Activated naive CD4-positive, alpha-beta T cell treated with anti-CD3 and anti-CD28 coated beads, Interleukin-2, amount 10 ng/mL, durations not matched to agents 7 days and 5 days (primary cell): ENCODE data around the gene TMEM92.

Source experiments
- CTCF ChIA-PET: fragments of 350-600 bp; sonication (Branson Sonifier 250); formaldehyde crosslinking; loops from one replicate; lab custom pipeline; 2021; ENCODE audit warnings: antibody characterized with exemption; lab: Charles Lee
- DNase-seq: peaks from one replicate; pipeline ENCODE4 v3.0.0-alpha.2; 2020
- H3K27ac Mint-ChIP-seq: one replicate; pipeline ENCODE4 v1.8.0; 2021; ENCODE audit warnings: mild to moderate bottlenecking, moderate library complexity, mixed read lengths
- H3K27me3 Mint-ChIP-seq: one replicate; pipeline ENCODE4 v1.8.0; 2021; ENCODE audit warnings: mild to moderate bottlenecking, mixed read lengths
- H3K36me3 Mint-ChIP-seq: one replicate; pipeline ENCODE4 v1.8.0; 2021; ENCODE audit warnings: mixed read lengths
- H3K4me1 Mint-ChIP-seq: one replicate; pipeline ENCODE4 v1.8.0; 2021; ENCODE audit warnings: mixed read lengths
- H3K4me3 Mint-ChIP-seq: one replicate; pipeline ENCODE4 v1.8.0; 2021; ENCODE audit warnings: mild to moderate bottlenecking, moderate library complexity, mixed read lengths
- H3K9me3 Mint-ChIP-seq: one replicate; pipeline ENCODE4 v1.8.0; 2021; ENCODE audit warnings: mixed read lengths

The TMEM92 gene

GRCh38 chr17:50274142-50274896, at the start of gene TMEM92:
TSS of gene TMEM92 (plus strand) at chr17:50274466. CDS start at chr17:50274502, 36 bp downstream.
- Mint-ChIP-seq H3K4me3 (peak within 1 kb of the TSS; percentile 5), H3K36me3 (no peaks in the 10 kb centered on the region), H3K27ac (no peak within 1 kb of the TSS), H3K4me1 (peaks cover 14% of the 10 kb centered on the region), H3K27me3 (peaks cover 75% of the 10 kb centered on the region), H3K9me3 (no peaks in the 10 kb centered on the region)
- peak; percentile 35 for DNase-seq
- CTCF ChIA-PET, result interaction anchor here (0.9 to 6.7 kb wide), 13 partner anchors 8 to 182 kb away, joined by 3 to 91 read pairs (median 7); partner anchors contain the start of gene COL1A1

DNA sequence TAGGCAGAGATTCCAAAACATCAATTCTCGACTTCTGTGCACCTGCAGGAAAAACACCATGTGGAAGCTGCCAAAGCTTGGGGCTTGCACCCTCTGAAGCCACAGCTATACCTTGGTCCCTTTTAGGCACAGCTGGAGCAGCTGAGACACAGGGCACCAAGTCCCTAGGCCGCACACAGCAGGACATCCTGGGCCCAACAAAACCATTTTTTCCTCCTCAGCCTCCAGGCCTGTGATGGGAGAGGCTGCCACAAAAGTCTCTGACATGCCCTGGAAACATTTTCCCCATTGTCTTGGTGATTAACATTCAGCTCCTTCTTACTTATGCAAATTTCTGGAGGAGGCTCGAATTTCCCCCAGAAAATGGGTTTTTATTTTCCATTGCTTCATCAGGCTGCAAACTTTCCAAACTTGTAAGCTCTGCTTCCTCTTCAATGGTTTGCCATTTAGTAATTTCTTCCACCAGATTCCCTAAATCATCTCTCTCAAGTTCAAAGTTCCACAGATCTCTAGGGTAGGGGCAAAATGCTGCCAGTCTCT, 48.5 kb upstream of the TMEM92 start:
- H3K9me3 Mint-ChIP-seq, result peaks cover 20% of the 10 kb centered on the region
- H3K4me1 Mint-ChIP-seq, result peaks cover 10% of the 10 kb centered on the region
- no peak overlapping the region for H3K4me3 Mint-ChIP-seq
- peaks cover 14% of the 10 kb centered on the region for H3K27me3 Mint-ChIP-seq
- no peak for DNase-seq
- H3K36me3 Mint-ChIP-seq, result no peaks in the 10 kb centered on the region
- CTCF ChIA-PET, result no interaction called here
- no peak overlapping the region for H3K27ac Mint-ChIP-seq

- no peaks in the 10 kb centered on the region for H3K36me3 Mint-ChIP-seq
- no peak overlapping the region for H3K27ac Mint-ChIP-seq
- H3K4me3 Mint-ChIP-seq, result no peak overlapping the region
- H3K9me3 Mint-ChIP-seq, result peaks cover 6% of the 10 kb centered on the region
- CTCF ChIA-PET, result no interaction called here
- no peaks in the 10 kb centered on the region for H3K4me1 Mint-ChIP-seq
- H3K27me3 Mint-ChIP-seq, result peaks cover 40% of the 10 kb centered on the region
- no peak for DNase-seq
Measured at GRCh38 chr17:50234581-50234980, 39.7 kb upstream of the TMEM92 start.

DNA sequence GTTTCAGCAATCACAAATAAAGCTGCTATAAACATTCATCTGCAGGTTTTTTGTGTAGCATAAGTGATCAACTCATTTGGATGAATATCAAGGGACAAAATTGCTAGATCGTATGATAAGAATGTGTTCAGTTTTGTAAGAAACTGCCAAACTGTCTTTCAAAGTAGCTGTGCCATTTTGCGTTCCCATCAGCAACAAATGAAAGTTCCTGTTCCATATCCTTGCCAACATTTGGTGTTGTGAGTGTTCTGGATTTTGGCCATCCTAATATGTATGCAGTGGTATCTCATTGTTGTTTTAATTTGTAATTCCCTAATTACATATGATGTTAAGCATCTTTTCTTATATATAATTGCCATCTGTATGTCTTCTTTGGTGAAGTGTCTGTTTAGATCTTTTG, 36.4 kb upstream of the TMEM92 start:
- Mint-ChIP-seq H3K27ac (no peak overlapping the region), H3K36me3 (no peaks in the 10 kb centered on the region), H3K9me3 (peaks cover 6% of the 10 kb centered on the region), H3K4me1 (no peaks in the 10 kb centered on the region), H3K4me3 (no peak overlapping the region), H3K27me3 (peaks cover 50% of the 10 kb centered on the region)
- CTCF ChIA-PET, result interaction anchor here (0.6 kb wide), 1 partner anchor 266 kb away, joined by 3 read pairs; no protein-coding TSS in a partner anchor
- DNase-seq, result no peak

DNA sequence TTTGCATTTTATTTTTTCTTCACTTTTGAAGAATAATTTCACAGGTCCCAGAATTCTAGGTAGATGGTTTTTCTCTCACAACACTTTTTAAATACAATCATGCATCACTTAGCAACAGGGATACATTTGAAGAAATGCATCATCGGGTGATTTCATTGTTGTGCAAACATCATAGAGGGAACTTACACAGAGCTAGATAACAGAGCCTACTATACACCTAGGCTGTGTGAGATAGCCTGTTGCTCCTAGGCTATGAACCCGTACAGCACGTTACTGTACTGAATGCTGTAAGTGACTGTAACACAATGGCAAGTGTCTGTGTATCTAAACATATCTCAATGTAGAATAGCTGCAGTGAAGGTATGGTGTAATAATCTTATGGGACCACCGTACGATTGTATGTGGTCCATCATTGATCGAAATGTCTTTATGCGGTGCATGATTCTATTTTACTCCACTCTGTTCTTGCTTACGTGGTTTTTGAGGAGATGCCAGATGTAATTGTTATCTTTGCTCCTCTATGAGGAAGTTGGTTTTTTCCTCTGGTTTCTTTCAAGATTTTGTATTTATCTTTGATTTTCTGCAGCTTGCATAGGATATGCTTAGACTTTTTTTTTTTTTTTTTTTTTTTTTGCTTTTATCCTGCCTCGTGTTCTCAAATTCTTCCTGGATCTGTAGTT, 35.5 kb upstream of the TMEM92 start:
- no peak for DNase-seq
- Mint-ChIP-seq H3K4me1 (no peaks in the 10 kb centered on the region), H3K27me3 (peaks cover 45% of the 10 kb centered on the region), H3K36me3 (no peaks in the 10 kb centered on the region), H3K9me3 (peaks cover 2% of the 10 kb centered on the region), H3K4me3 (no peak overlapping the region), H3K27ac (no peak overlapping the region)
- CTCF ChIA-PET, result no interaction called here

GRCh38 chr17:50239937-50240336, 34.3 kb upstream of the TMEM92 start:
- Mint-ChIP-seq H3K27me3 (peaks cover 38% of the 10 kb centered on the region), H3K9me3 (no peaks in the 10 kb centered on the region), H3K36me3 (no peaks in the 10 kb centered on the region), H3K27ac (no peak overlapping the region), H3K4me1 (no peaks in the 10 kb centered on the region), H3K4me3 (no peak overlapping the region)
- CTCF ChIA-PET, result no interaction called here
- no peak for DNase-seq

DNA sequence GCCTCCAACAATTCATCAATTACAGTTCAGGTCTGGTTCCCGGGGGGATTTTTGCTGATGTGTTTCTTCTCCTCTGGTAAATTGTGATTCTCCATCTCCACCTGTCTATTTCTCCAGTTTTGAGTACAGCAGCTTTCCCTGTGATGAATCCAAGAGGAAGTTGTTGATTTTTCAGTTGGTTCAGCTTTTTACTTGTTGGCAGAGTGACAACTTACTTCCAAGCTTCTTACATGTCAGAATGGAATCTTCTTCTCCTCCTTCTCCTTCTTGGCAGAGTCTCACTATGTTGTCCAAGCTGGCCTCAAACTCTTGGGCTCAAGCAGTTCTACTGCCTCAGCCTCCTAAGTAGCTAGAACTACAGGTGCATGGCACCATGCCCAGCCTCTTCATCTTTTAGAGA, 33.4 kb upstream of the TMEM92 start:
- CTCF ChIA-PET, result no interaction called here
- no peaks in the 10 kb centered on the region for H3K36me3 Mint-ChIP-seq
- no peaks in the 10 kb centered on the region for H3K4me1 Mint-ChIP-seq
- H3K27ac Mint-ChIP-seq, result no peak overlapping the region
- no peaks in the 10 kb centered on the region for H3K9me3 Mint-ChIP-seq
- no peak overlapping the region for H3K4me3 Mint-ChIP-seq
- DNase-seq, result no peak
- peaks cover 34% of the 10 kb centered on the region for H3K27me3 Mint-ChIP-seq

DNA sequence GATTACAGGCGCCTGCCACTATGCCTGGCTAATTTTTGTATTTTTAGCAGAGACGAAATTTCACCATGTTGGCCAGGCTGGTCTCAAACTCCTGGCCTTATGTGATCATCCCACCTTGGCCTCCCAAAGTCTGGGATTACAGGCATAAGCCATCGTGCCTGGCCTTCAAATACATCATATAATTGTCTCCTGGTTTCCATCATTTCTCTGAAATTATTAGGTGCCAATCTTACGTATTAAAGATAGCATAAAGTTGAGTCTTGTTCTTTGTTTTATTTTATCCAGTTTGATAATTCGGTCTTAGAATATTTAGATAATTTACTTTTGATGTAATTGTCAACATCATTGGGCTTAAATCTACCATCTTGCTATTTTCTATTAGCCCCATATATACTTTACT, 32.8 kb upstream of the TMEM92 start:
- CTCF ChIA-PET, result no interaction called here
- no peaks in the 10 kb centered on the region for H3K4me1 Mint-ChIP-seq

GRCh38 chr17:50244771-50245170, 29.5 kb upstream of the TMEM92 start:
- H3K36me3 Mint-ChIP-seq, result no peaks in the 10 kb centered on the region
- CTCF ChIA-PET, result no interaction called here
- no peak overlapping the region for H3K4me3 Mint-ChIP-seq
- peaks cover 22% of the 10 kb centered on the region for H3K27me3 Mint-ChIP-seq
- H3K4me1 Mint-ChIP-seq, result no peaks in the 10 kb centered on the region
- no peak for DNase-seq
- peaks cover 9% of the 10 kb centered on the region for H3K9me3 Mint-ChIP-seq
- H3K27ac Mint-ChIP-seq, result no peak overlapping the region

More for the DNA sequence above, 32.8 kb upstream of the TMEM92 start:
- H3K27ac Mint-ChIP-seq, result no peak overlapping the region
- peaks cover 29% of the 10 kb centered on the region for H3K27me3 Mint-ChIP-seq
- DNase-seq, result no peak
- H3K36me3 Mint-ChIP-seq, result no peaks in the 10 kb centered on the region
- no peak overlapping the region for H3K4me3 Mint-ChIP-seq
- H3K9me3 Mint-ChIP-seq, result no peaks in the 10 kb centered on the region

- Mint-ChIP-seq H3K27me3 (peaks cover 18% of the 10 kb centered on the region), H3K4me1 (no peaks in the 10 kb centered on the region), H3K27ac (no peak overlapping the region), H3K4me3 (no peak overlapping the region), H3K36me3 (no peaks in the 10 kb centered on the region), H3K9me3 (peaks cover 9% of the 10 kb centered on the region)
- CTCF ChIA-PET, result no interaction called here
- DNase-seq, result no peak
Measured at GRCh38 chr17:50248255-50248654, 26.0 kb upstream of the TMEM92 start.

- CTCF ChIA-PET, result interaction anchor here (0.6 to 3.3 kb wide), 2 partner anchors 52 to 185 kb away, joined by 3 to 9 read pairs; no protein-coding TSS in a partner anchor
Measured at GRCh38 chr17:50252781-50253180, 21.5 kb upstream of the TMEM92 start.

DNA sequence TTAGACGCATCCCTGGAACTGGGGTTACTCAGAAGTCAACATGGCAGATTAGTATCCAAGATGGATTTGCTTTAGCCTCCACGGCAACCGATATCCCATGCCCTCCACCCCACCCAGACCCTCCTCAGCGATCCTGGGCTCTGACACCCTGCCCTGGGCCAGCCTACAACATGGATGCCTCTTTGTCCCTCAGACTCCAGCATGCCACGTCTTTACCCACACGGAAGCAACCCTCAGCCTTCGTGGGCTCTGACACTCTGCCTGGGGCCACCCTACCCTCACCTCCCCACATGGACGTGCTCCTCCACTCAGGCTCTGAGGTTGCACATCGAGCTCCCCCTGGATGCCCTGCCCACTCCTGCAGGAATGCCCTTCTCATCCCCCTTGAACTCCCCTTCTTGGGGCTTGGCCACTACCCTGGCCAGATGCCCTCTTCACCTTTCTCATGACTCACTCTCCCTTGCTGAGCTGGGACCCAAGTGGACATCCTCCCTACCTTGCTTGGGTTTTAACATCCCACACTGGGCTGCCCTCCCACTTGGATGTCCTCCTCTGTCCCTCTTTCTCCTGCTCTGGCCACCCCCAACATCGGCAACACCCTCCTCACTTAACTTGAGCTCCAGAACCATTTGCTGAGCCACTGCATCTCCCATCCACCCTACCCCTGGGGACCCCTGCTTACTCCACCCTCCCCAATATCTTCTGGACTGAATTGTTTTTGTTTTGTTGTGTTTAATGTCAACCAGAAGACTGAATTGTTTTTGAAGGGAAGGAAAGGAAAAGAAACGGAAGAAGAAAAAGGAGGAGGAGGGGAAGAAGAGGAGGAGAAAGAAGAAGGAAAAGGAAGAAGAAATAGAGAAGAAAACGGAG, 18.3 kb upstream of the TMEM92 start:
- H3K4me1 Mint-ChIP-seq, result no peaks in the 10 kb centered on the region
- H3K9me3 Mint-ChIP-seq, result no peaks in the 10 kb centered on the region
- no peak for DNase-seq
- no peak overlapping the region for H3K4me3 Mint-ChIP-seq
- CTCF ChIA-PET, result interaction anchor here (1.2 kb wide), 1 partner anchor 9 kb away, joined by 5 read pairs; no protein-coding TSS in a partner anchor
- H3K27ac Mint-ChIP-seq, result no peak overlapping the region
- no peaks in the 10 kb centered on the region for H3K36me3 Mint-ChIP-seq
- H3K27me3 Mint-ChIP-seq, result peaks cover 23% of the 10 kb centered on the region

More at GRCh38 chr17:50252781-50253180, 21.5 kb upstream of the TMEM92 start:
- Mint-ChIP-seq H3K27me3 (peaks cover 35% of the 10 kb centered on the region), H3K9me3 (peaks cover 9% of the 10 kb centered on the region), H3K4me1 (no peaks in the 10 kb centered on the region), H3K36me3 (no peaks in the 10 kb centered on the region), H3K4me3 (no peak overlapping the region), H3K27ac (no peak overlapping the region)
- no peak for DNase-seq

DNA sequence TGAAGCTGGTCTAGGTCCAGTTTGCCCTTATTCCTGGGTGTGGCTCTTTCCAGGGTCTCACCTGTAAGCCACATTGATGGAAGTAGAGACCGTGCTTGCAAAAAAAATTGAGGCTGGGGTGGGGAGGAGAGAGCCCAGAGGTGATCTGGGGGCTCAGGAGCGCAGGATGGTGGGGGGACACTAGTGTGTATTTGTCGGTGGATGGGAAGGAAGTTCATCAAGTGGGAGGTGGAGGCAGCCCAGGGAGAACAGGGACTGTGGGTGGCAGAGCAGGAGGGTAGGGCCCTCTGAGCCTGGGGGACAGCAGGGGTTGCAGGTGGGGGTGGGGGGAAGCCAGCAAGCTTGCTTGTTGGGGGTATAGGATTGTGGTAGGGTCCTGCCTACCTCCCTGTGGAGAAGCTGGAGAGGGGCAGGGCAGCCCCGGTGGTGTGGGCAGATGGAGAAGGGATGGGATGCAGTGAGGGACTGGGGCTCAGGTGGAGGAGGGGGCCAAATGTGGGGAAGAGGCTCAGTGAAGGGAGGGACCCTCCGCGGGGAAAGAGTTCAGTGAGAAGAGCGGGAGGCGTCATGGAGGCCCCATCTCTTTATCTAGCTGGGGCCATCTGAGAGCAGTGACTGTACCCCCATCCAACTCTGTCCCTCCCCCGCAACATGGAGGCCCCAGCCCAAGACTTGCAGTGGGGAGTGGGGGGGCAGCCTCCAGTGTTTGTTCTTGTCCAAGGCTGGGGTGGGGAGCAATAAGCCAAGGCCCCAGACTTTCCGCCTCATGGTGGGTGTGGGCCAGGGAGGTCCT, 17.2 kb upstream of the TMEM92 start:
- CTCF ChIA-PET, result interaction anchor here (1.2 kb wide), 1 partner anchor 8 kb away, joined by 5 read pairs; no protein-coding TSS in a partner anchor

More for the DNA sequence above, 17.2 kb upstream of the TMEM92 start:
- H3K27me3 Mint-ChIP-seq, result peaks cover 29% of the 10 kb centered on the region
- no peaks in the 10 kb centered on the region for H3K4me1 Mint-ChIP-seq
- no peaks in the 10 kb centered on the region for H3K36me3 Mint-ChIP-seq
- no peaks in the 10 kb centered on the region for H3K9me3 Mint-ChIP-seq
- H3K27ac Mint-ChIP-seq, result no peak overlapping the region
- DNase-seq, result no peak
- no peak overlapping the region for H3K4me3 Mint-ChIP-seq
